Glutamatergic neuron (in vitro differentiated cells): ENCODE data around the gene GTF2E1. TPM values are rescaled to one million over a fixed set of nuclear protein-coding genes. Genes with fewer than 3 reads are reported as not detected.

Source experiments
- DNase-seq: peaks from one replicate; pipeline ENCODE4 v3.0.0; 2022
- H3K27ac Mint-ChIP-seq: one replicate; pipeline ENCODE4 v1.8.0; 2020; ENCODE audit warnings: mild to moderate bottlenecking, mixed read lengths, inconsistent platforms; ENCODE audit not compliant: unreplicated experiment
- H3K27me3 Mint-ChIP-seq: one replicate; pipeline ENCODE4 v1.8.0; 2020; ENCODE audit warnings: mild to moderate bottlenecking, moderate library complexity, mixed read lengths, inconsistent platforms; ENCODE audit not compliant: unreplicated experiment
- H3K36me3 Mint-ChIP-seq: one replicate; pipeline ENCODE4 v1.8.0; 2020; ENCODE audit warnings: mild to moderate bottlenecking, mixed read lengths, inconsistent platforms; ENCODE audit not compliant: unreplicated experiment
- H3K4me1 Mint-ChIP-seq: one replicate; pipeline ENCODE4 v1.8.0; 2020; ENCODE audit warnings: mild to moderate bottlenecking, low read depth, mixed read lengths, inconsistent platforms; ENCODE audit not compliant: unreplicated experiment
- H3K4me3 Mint-ChIP-seq: one replicate; pipeline ENCODE4 v1.8.0; 2020; ENCODE audit warnings: mild to moderate bottlenecking, mixed read lengths, inconsistent platforms; ENCODE audit not compliant: unreplicated experiment
- H3K9me3 Mint-ChIP-seq: one replicate; pipeline ENCODE4 v1.8.0; 2020; ENCODE audit warnings: mild to moderate bottlenecking, moderate library complexity, mixed read lengths, inconsistent platforms; ENCODE audit not compliant: unreplicated experiment
- CTCF ChIP-seq: fragments of 200-600 bp; sonication (generic); IDR thresholded peaks from one replicate; pipeline ENCODE4 v1.5.0; 2021; ENCODE audit not compliant: partially characterized antibody, unreplicated experiment
- total RNA-seq: library from RNA; stranded (reverse); fragmentation: NEBNext Ultra II Directional; extraction: Animal tissue kit (Norgen Biotek cat#: 25700); gene quantifications from one replicate; pipeline ENCODE4 v1.2.1, GENCODE V29; 2021; ENCODE audit not compliant: unreplicated experiment

GTF2E1 gene
- total RNA-seq, 1 donor from 2014 or later: 40.5 TPM

GRCh38 chr3:120743556-120744195, 1.1 kb downstream of the GTF2E1 start:
- Mint-ChIP-seq H3K4me3 (peak overlapping the region; percentile 87), H3K9me3 (peaks cover 6% of the 10 kb centered on the region), H3K27me3 (peaks cover 8% of the 10 kb centered on the region), H3K36me3 (no peaks in the 10 kb centered on the region), H3K4me1 (peaks cover 20% of the 10 kb centered on the region), H3K27ac (peak overlapping the region; percentile 88)
- DNase-seq: no peak
- TF ChIP-seq CTCF: no peak

- no peak for DNase-seq
- no peak overlapping the region for H3K4me3 Mint-ChIP-seq
- H3K4me1 Mint-ChIP-seq: peaks cover 20% of the 10 kb centered on the region
- no peak overlapping the region for H3K27ac Mint-ChIP-seq
- H3K36me3 Mint-ChIP-seq: no peaks in the 10 kb centered on the region
- peaks cover 5% of the 10 kb centered on the region for H3K9me3 Mint-ChIP-seq
- no peak for TF ChIP-seq CTCF
- H3K27me3 Mint-ChIP-seq: peaks cover 8% of the 10 kb centered on the region
Observed at GRCh38 chr3:120745466-120745865, 2.9 kb downstream of the GTF2E1 start.

GRCh38 chr3:120749843-120750242, 7.3 kb downstream of the GTF2E1 start:
- H3K36me3 Mint-ChIP-seq: no peaks in the 10 kb centered on the region
- no peak overlapping the region for H3K27ac Mint-ChIP-seq
- peaks cover 4% of the 10 kb centered on the region for H3K4me1 Mint-ChIP-seq
- DNase-seq: no peak
- TF ChIP-seq CTCF: no peak
- H3K4me3 Mint-ChIP-seq: no peak overlapping the region
- no peaks in the 10 kb centered on the region for H3K27me3 Mint-ChIP-seq
- no peaks in the 10 kb centered on the region for H3K9me3 Mint-ChIP-seq

- no peak overlapping the region for H3K4me3 Mint-ChIP-seq
- no peaks in the 10 kb centered on the region for H3K9me3 Mint-ChIP-seq
- no peaks in the 10 kb centered on the region for H3K4me1 Mint-ChIP-seq
- TF ChIP-seq CTCF: no peak
- H3K27me3 Mint-ChIP-seq: peaks cover 1% of the 10 kb centered on the region
- no peak for DNase-seq
- H3K27ac Mint-ChIP-seq: no peak overlapping the region
- peaks cover 5% of the 10 kb centered on the region for H3K36me3 Mint-ChIP-seq
Observed at GRCh38 chr3:120752230-120752629, 9.7 kb downstream of the GTF2E1 start.

- TF ChIP-seq CTCF: no peak
- Mint-ChIP-seq H3K27ac (no peak overlapping the region), H3K4me3 (no peak overlapping the region), H3K4me1 (no peaks in the 10 kb centered on the region), H3K27me3 (peaks cover 1% of the 10 kb centered on the region), H3K9me3 (no peaks in the 10 kb centered on the region), H3K36me3 (peaks cover 5% of the 10 kb centered on the region)
- no peak for DNase-seq
Observed at GRCh38 chr3:120752865-120753264, 10.3 kb downstream of the GTF2E1 start.
